ENCODE measurements around the gene C2CD5. TPM values are rescaled to one million over a fixed set of nuclear protein-coding genes. Genes with fewer than 3 reads are reported as not detected.

Gene C2CD5
- total RNA-seq, 4 donors from 2014 or later: 60.0 to 99.5 (median 72.6) TPM

GRCh38 chr12:22477894-22478287, 66.5 kb downstream of the C2CD5 start:
- no peaks in the 10 kb centered on the region for H3K4me1 ChIP-seq
- H3K36me3 ChIP-seq: no peaks in the 10 kb centered on the region
- intact Hi-C loops (cut with DNase I; ENCODE audit: low total_unique reads): no loop called here
- no peak overlapping the region for H3K4me3 ChIP-seq
- H3K27ac ChIP-seq: no peak overlapping the region
- no peaks in the 10 kb centered on the region for H3K9me3 ChIP-seq
- H3K27me3 ChIP-seq: no peaks in the 10 kb centered on the region
- TF ChIP-seq CTCF (IDR thresholded peaks at IDR 0.05): no peak
- no peak for TF ChIP-seq POLR2A (IDR thresholded peaks at IDR 0.05)
- DNase-seq: no peak

- Histone ChIP-seq H3K9me3 (no peaks in the 10 kb centered on the region), H3K4me3 (no peak overlapping the region), H3K36me3 (no peaks in the 10 kb centered on the region), H3K4me1 (no peaks in the 10 kb centered on the region), H3K27me3 (no peaks in the 10 kb centered on the region), H3K27ac (no peak overlapping the region)
- intact Hi-C loops (cut with DNase I; ENCODE audit: low total_unique reads): no loop called here
- peak in 1 of 2 donors; percentile 25 for DNase-seq
- TF ChIP-seq CTCF (IDR thresholded peaks at IDR 0.05): no peak
- TF ChIP-seq POLR2A (IDR thresholded peaks at IDR 0.05): no peak
Observed at GRCh38 chr12:22477166-22477893, 67.0 kb downstream of the C2CD5 start.

- H3K36me3 ChIP-seq: no peaks in the 10 kb centered on the region
- H3K9me3 ChIP-seq: no peaks in the 10 kb centered on the region
- H3K4me1 ChIP-seq: no peaks in the 10 kb centered on the region
- intact Hi-C loops (cut with DNase I; ENCODE audit: low total_unique reads): no loop called here
- H3K4me3 ChIP-seq: no peak overlapping the region
- H3K27me3 ChIP-seq: no peaks in the 10 kb centered on the region
- no peak overlapping the region for H3K27ac ChIP-seq
- no peak for TF ChIP-seq CTCF (IDR thresholded peaks at IDR 0.05)
- no peak for TF ChIP-seq POLR2A (IDR thresholded peaks at IDR 0.05)
- no peak for DNase-seq
Observed at GRCh38 chr12:22476133-22476532, 68.2 kb downstream of the C2CD5 start.

GRCh38 chr12:22474970-22475720, 69.2 kb downstream of the C2CD5 start:
- H3K27ac ChIP-seq: no peak overlapping the region
- no peaks in the 10 kb centered on the region for H3K9me3 ChIP-seq
- no peaks in the 10 kb centered on the region for H3K4me1 ChIP-seq
- intact Hi-C loops (cut with DNase I; ENCODE audit: low total_unique reads): no loop called here
- DNase-seq: no peak
- no peak for TF ChIP-seq CTCF (IDR thresholded peaks at IDR 0.05)
- no peak for TF ChIP-seq POLR2A (IDR thresholded peaks at IDR 0.05)
- no peaks in the 10 kb centered on the region for H3K36me3 ChIP-seq
- no peak overlapping the region for H3K4me3 ChIP-seq
- H3K27me3 ChIP-seq: no peaks in the 10 kb centered on the region

GRCh38 chr12:22473212-22473611, 71.1 kb downstream of the C2CD5 start:
- TF ChIP-seq POLR2A (IDR thresholded peaks at IDR 0.05) (no peak), CTCF (IDR thresholded peaks at IDR 0.05) (no peak)
- Histone ChIP-seq H3K4me3 (no peak overlapping the region), H3K36me3 (no peaks in the 10 kb centered on the region), H3K27me3 (no peaks in the 10 kb centered on the region), H3K9me3 (no peaks in the 10 kb centered on the region), H3K4me1 (no peaks in the 10 kb centered on the region), H3K27ac (no peak overlapping the region)
- intact Hi-C loops (cut with DNase I; ENCODE audit: low total_unique reads): no loop called here
- no peak for DNase-seq
